Ureter (tissue), 1 donor: Measurements from ENCODE around the gene C5. TPM values are rescaled to one million over a fixed set of nuclear protein-coding genes. Genes with fewer than 3 reads are reported as not detected.

ENCODE experiments used
- DNase-seq: peaks from one replicate; pipeline ENCODE4 v3.0.0-alpha.2; 2020; ENCODE audit warnings: low spot score
- total RNA-seq: library from RNA; stranded (reverse); gene quantifications from one replicate; pipeline ENCODE4 v1.2.4, GENCODE V29; 2023
- donor health status: DM: yes; HTN: yes; CAD: no.

C5 gene
- total RNA-seq, 1 donor from 2014 or later: 8.1 TPM

- DNase-seq: no peak
Measured at GRCh38 chr9:120911295-120911837, 138.7 kb downstream of the C5 start.

DNA sequence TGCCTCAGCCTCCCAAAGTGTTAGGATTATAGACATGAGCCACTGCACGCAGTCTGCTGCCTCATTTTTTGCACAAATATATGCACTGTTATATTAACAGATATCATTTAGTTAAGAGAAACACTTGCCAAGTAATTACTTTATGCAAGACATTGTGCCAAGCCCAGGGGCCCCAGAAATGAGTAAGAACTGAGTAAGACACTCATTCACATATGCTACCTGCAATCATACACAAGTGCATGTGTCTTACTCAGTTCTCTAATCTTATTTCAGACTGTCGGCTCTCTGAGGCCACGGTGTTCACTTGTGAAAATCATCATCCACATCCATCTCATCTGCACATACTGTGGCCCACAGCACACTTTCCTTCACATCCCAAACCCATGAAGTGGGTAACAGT, 139.4 kb downstream of the C5 start:
- DNase-seq: no peak

DNA sequence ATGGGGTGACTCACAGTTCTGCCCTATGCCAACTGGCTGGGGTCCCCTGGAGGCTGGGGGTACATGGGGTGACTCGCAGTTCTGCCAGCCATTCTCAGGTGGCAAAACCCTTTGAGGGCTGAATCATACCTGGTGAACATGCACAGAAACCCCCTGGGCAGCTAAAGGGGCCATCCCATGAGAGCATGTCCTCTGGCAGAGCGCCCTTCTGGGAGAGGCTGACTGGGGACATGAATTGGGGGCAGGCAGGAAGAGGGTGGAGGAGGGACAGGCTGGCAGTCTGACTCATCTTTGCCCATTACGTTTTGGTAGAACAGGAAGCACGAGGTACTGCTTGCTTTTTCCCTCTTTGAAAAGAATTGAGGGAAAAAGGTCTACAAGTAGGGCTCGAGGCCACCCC, 140.2 kb downstream of the C5 start:
- no peak for DNase-seq

- no peak for DNase-seq
Measured at GRCh38 chr9:120905315-120906164, 144.5 kb downstream of the C5 start.

DNA sequence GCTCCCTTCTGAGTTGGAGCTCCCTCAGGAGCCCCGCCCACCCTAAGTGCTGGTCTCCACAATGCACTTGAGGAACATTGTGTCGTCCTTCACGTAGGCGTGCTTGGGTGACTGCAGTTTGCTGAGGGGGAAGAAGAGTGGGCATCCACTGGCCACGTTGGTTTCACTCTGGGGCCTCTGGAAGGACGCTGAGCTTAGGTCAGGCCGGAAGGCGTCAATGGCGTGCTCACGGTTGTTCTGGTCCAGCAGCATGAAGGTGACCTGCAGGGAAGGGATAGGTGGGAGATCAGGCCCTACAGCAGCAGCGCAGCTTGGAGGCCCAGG, 145.1 kb downstream of the C5 start:
- no peak for DNase-seq

GRCh38 chr9:120904061-120904977, 145.8 kb downstream of the C5 start:
- no peak for DNase-seq

DNA sequence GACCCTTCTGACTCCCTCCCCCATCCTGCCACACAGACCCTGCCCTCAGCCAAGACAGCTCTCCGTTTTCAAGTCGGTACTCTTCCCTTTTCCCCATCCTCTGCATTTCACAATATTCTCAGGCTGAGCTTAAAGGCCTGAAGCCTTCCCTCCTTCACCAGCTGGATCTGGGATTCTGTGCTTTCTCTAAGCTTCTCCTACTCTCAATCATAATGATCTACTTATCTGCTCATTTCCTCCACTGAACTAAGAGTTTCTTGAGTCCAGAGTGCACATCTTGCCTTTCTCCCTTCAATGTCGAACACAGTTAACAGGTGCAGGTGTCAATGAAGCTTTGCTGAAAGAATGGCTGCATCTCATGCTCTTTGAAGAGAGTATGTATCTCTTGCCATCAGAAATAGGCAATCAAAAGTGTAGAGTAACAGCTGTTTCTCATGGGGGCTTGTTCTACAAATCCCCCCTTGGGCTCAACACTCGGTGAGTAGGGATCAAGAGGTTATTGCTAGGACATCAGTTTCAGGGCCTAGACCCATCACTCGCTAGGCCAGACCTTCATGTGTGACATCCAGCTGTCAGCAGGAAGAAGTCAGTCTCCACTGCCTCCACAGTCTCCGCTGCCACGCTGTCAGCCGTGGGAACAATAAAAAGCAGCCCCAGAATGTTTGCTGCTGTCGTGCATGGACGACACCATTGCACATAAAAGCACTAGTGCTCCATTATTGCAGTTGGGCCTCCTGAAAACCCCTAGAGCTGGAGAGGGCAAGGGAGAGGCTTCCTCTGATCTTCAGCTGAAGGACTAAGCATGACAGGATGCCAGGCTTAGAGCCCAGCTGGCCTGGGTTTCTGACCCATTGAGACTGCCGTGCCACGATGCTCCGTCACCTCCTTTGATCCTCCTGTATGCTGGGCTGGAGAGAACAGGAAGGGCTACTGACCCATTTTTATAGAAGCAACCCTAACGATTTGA, 147.2 kb downstream of the C5 start:
- DNase-seq: no peak

Other genes with a start within 250 kb of the C5 start
- 53.4 TPM for gene PSMD5, start 207.4 kb downstream of the C5 start, total RNA-seq
- 33.3 TPM for gene PHF19, start 173.1 kb downstream of the C5 start, total RNA-seq
- gene TRAF1, start 123.5 kb downstream of the C5 start, total RNA-seq: 10.0 TPM
- gene CNTRL, start 24.7 kb upstream of the C5 start, total RNA-seq: 33.1 TPM
- 115 TPM for gene RAB14, start 151.6 kb upstream of the C5 start, total RNA-seq
- 510 TPM for gene GSN, start 217.9 kb upstream of the C5 start, total RNA-seq